Esophagus muscularis mucosa (tissue), 4 donors: ENCODE results near the gene NEUROD4.
"Not testable (repeated sequence)": the region's sequence is repeated elsewhere in the genome, so short reads cannot be mapped to it uniquely, and the experiment has no call there.

Experiments used
- EP300 ChIP-seq: sonication (generic); formaldehyde crosslinking; IDR thresholded peaks from one replicate; pipeline ENCODE4 v1.6.1; 2017; ENCODE audit warnings: antibody characterized with exemption
- POLR2A ChIP-seq: fragments of 450-650 bp; IDR thresholded peaks from one replicate; pipeline ENCODE4 v1.6.1; 2017; ENCODE audit warnings: antibody characterized with exemption, moderate library complexity, mild to moderate bottlenecking, low read depth
- POLR2AphosphoS5 ChIP-seq, 2 donors: sonication (generic); formaldehyde crosslinking; IDR thresholded peaks; one replicate each; pipeline ENCODE4 v1.6.1; 2017; ENCODE audit warnings: antibody characterized with exemption in 2 of 2
- TF ChIP-seq, protein P1 (sequence below), 3 experiments: fragments of 200-600 bp in 2 of 3; fragments of 450-650 bp in 1 of 3; sonication (generic) in 2 of 3; IDR thresholded peaks; one replicate each; pipeline ENCODE4 v1.5.1; 2017 to 2019; ENCODE audit warnings: antibody characterized with exemption in 3 of 3, mild to moderate bottlenecking in 2 of 3, moderate library complexity in 1 of 3

DNA sequence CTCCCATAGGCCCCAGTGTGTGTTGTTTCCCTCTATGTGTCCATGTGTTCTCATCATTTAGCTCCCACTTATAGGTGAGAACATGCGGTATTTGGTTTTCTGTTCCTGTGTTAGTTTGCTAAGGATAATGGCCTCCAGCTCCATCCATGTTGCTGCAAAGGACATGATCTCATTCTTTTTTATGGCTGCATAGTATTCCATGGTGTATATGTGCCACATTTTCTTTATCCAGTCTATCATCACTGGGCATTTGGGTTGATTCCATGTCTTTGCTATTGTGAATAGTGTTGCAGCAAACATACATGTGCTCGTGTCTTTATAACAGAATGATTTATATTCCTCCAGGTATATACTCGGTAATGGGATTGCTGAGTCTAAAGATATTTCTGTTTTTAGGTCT is 33.0 kb upstream of the NEUROD4 start:
- TF ChIP-seq, protein P1, sequence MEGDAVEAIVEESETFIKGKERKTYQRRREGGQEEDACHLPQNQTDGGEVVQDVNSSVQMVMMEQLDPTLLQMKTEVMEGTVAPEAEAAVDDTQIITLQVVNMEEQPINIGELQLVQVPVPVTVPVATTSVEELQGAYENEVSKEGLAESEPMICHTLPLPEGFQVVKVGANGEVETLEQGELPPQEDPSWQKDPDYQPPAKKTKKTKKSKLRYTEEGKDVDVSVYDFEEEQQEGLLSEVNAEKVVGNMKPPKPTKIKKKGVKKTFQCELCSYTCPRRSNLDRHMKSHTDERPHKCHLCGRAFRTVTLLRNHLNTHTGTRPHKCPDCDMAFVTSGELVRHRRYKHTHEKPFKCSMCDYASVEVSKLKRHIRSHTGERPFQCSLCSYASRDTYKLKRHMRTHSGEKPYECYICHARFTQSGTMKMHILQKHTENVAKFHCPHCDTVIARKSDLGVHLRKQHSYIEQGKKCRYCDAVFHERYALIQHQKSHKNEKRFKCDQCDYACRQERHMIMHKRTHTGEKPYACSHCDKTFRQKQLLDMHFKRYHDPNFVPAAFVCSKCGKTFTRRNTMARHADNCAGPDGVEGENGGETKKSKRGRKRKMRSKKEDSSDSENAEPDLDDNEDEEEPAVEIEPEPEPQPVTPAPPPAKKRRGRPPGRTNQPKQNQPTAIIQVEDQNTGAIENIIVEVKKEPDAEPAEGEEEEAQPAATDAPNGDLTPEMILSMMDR (IDR thresholded peaks at IDR 0.05), result not testable (repeated sequence)
- not testable (repeated sequence) for TF ChIP-seq POLR2AphosphoS5 (IDR thresholded peaks at IDR 0.05); EP300; POLR2A
